ENCODE measurements around the gene KLK13.

GRCh38 chr19:51084505-51084904 is 19.6 kb upstream of the KLK13 start:
- TF ChIP-seq GATA2 (IDR thresholded peaks at IDR 0.05; ENCODE audit: low read depth, low read length) (no peak), GATA3 (IDR thresholded peaks at IDR 0.05; ENCODE audit: low read depth, low read length) (no peak)
